Stomach (tissue), 4 donors: ENCODE measurements around the gene SCG5.

Experiments used
- POLR2A ChIP-seq, 4 donors: fragments of 450-650 bp; IDR thresholded peaks; one replicate each; pipeline ENCODE4 v1.6.1; 2016; ENCODE audit warnings: antibody characterized with exemption in 4 of 4, control low read depth in 2 of 4, mild to moderate bottlenecking in 1 of 4, moderate library complexity in 1 of 4
- POLR2AphosphoS5 ChIP-seq, 3 donors: sonication (generic); formaldehyde crosslinking; IDR thresholded peaks; one replicate each; pipeline ENCODE4 v1.6.1; 2016; ENCODE audit warnings: antibody characterized with exemption in 3 of 3

DNA sequence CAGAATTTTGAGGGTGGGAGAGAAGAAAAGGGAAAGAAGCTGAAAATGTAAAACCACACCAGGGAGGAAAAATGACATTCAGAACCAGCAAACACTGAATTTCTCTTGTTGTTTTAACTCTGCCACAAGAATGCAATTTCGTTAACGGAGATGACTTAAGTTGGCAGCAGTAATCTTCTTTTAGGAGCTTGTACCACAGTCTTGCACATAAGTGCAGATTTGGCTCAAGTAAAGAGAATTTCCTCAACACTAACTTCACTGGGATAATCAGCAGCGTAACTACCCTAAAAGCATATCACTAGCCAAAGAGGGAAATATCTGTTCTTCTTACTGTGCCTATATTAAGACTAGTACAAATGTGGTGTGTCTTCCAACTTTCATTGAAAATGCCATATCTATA lies 91.8 kb downstream of the SCG5 start:
- TF ChIP-seq POLR2A (IDR thresholded peaks at IDR 0.05) (no peak), POLR2AphosphoS5 (IDR thresholded peaks at IDR 0.05) (no peak)
